A673 (cell line): ENCODE data around the gene SACS.

Experiments
- CTCF ChIP-seq: fragments of 300-800, 200-600 bp; sonication (generic); conservative IDR thresholded peaks from 2 replicates; pipeline ENCODE4 v1.5.1; 2017; ENCODE audit warnings: low read depth, mild to moderate bottlenecking, antibody characterized with exemption, low read length, moderate library complexity, mixed read lengths
- EZH2 ChIP-seq: fragments of 200-600 bp; sonication (generic); IDR thresholded peaks from 2 replicates; pipeline ENCODE4 v1.6.1; 2017; ENCODE audit warnings: borderline replicate concordance, low read depth, mild to moderate bottlenecking, mixed read lengths, antibody characterized with exemption, low read length; ENCODE audit not compliant: poor library complexity, severe bottlenecking

- TF ChIP-seq EZH2 (no peak), CTCF (no peak)
These were observed 67.8 kb downstream of the SACS start for GRCh38 chr13:23365652-23366051.
